Pancreas (tissue), 10 donors: Measurements from ENCODE around the gene MAP3K1. TPM values are rescaled to one million over a fixed set of nuclear protein-coding genes. Genes with fewer than 3 reads are reported as not detected.

ENCODE experiments used
- ATAC-seq, 4 donors: fragments of 200-7000 bp; cut with Tn5 transposase; one replicate each; pipeline versions ENCODE4 v1.8.0 to v1.9.1; 2020; ENCODE audit warnings: mild to moderate bottlenecking in 4 of 4, moderate library complexity in 4 of 4
- DNase-seq, 6 donors: peaks; one replicate each; pipeline ENCODE4 v3.0.0-alpha.2; 2020
- FAIRE-seq: peaks from 2 replicates; lab custom pipeline; 2012; peaks lifted over from hg19 to GRCh38; lab: Jason Lieb, UNC
- H3K27ac ChIP-seq, 4 donors: fragments of 200-600 bp; sonication (generic); 1 replicate in 3 of 4; 2 replicates in 1 of 4; pipeline versions ENCODE4 v1.5.0 to v1.8.0; 2020
- H3K27me3 ChIP-seq, 4 donors: fragments of 200-600 bp; one replicate each; pipeline ENCODE4 v1.8.0; 2021
- H3K36me3 ChIP-seq, 3 donors: fragments of 200-600 bp; sonication (generic) in 1 of 3; one replicate each; pipeline versions ENCODE4 v1.5.0 to v1.8.0; 2020 to 2021
- H3K4me1 ChIP-seq, 3 donors: fragments of 200-600 bp; one replicate each; pipeline ENCODE4 v1.8.0; 2021
- H3K4me3 ChIP-seq, 4 donors: fragments of 200-600 bp; sonication (generic) in 2 of 4; one replicate each; pipeline versions ENCODE4 v1.5.0 to v1.8.0; 2020 to 2021
- H3K9me3 ChIP-seq, 4 donors: fragments of 200-600 bp; one replicate each; pipeline ENCODE4 v1.8.0; 2021
- WGBS, 2 donors: extraction: QIAGEN DNeasy Blood & Tissue Kit; methylation state at CpG; one replicate each; pipeline ENCODE4 v1.1.7; 2013; 5-methylcytosine and 5-hydroxymethylcytosine counted together
- intact Hi-C, 3 donors: fragments of 100-400 bp; cut with DNase I; formaldehyde crosslinking; loops; one replicate each; pipeline versions ENCODE4 v1.11.1 to v1.14.2; 2022
- polyA plus RNA-seq, 2 donors: library from polyadenylated mRNA; stranded (reverse); fragments of 200-250 nt; gene quantifications; one replicate each; pipeline ENCODE4 v1.2.3, GENCODE V29; 2013
- total RNA-seq, 6 donors: library from RNA; stranded (reverse); fragmentation: NEBNext Ultra II Directional in 4 of 6; extraction: Animal tissue kit (Norgen Biotek cat#: 25700) in 4 of 6; gene quantifications; one replicate each; pipeline versions ENCODE4 v1.2.1 to v1.2.4, GENCODE V29; 2021 to 2023
- TF ChIP-seq, protein P1 (sequence below), 4 donors: fragments of 200-600 bp; sonication (generic) in 3 of 4; IDR thresholded peaks; one replicate each; pipeline versions ENCODE4 v1.5.0 to v1.8.0; 2021; ENCODE audit warnings: antibody characterized with exemption in 4 of 4
- donor health status: healthy with polysubstance abuse.
- donor health status: DM: no; HTN: no; CAD: no; lungs with moderate emphysema.
- donor health status: DM: no; HTN: no; CAD: no.
- donor health status: control.
- donor health status: control.
- donor health status: Bipolar disorder and iron deficiency.
- donor health status: DM: yes; HTN: yes; CAD: no.
- donor health status: DM: no; HTN: no; CAD: no.
- donor health status: DM: no; HTN: no; CAD: no.
- donor health status: DM: yes; HTN: yes; CAD: no.

The MAP3K1 gene
- total and polyA plus RNA-seq, 8 donors: 5.4 to 28.7 (median 12.1) TPM

DNA sequence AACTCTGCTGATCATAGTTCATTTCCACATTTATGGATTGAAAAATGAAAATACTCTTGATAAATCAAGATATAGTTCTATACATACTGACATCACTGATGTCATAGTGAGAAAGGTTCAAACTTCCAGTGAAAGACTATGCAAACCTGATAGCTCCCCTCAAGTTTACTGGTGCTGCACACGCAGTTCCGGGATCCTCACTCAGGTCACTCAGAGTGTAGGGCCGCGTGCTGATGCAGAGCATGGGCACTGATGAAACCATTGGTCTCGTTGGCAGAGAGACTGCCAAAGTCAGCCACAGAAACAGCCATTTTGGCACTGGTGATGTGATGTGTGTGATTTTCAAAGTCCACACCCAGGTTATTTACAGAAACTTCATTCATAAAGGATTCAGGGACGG, 107.6 kb downstream of the MAP3K1 start:
- TF ChIP-seq, protein P1, sequence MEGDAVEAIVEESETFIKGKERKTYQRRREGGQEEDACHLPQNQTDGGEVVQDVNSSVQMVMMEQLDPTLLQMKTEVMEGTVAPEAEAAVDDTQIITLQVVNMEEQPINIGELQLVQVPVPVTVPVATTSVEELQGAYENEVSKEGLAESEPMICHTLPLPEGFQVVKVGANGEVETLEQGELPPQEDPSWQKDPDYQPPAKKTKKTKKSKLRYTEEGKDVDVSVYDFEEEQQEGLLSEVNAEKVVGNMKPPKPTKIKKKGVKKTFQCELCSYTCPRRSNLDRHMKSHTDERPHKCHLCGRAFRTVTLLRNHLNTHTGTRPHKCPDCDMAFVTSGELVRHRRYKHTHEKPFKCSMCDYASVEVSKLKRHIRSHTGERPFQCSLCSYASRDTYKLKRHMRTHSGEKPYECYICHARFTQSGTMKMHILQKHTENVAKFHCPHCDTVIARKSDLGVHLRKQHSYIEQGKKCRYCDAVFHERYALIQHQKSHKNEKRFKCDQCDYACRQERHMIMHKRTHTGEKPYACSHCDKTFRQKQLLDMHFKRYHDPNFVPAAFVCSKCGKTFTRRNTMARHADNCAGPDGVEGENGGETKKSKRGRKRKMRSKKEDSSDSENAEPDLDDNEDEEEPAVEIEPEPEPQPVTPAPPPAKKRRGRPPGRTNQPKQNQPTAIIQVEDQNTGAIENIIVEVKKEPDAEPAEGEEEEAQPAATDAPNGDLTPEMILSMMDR (IDR thresholded peaks at IDR 0.05): no peak
- Histone ChIP-seq H3K4me1 (peaks cover 0 to 7% (median 0%) of the 10 kb centered on the region in 3 donors), H3K27ac (no peak overlapping the region), H3K27me3 (no peaks in the 10 kb centered on the region), H3K9me3 (no peaks in the 10 kb centered on the region), H3K36me3 (peaks cover under 1 to 32% (median 6%) of the 10 kb centered on the region in 3 donors), H3K4me3 (no peak overlapping the region)
- FAIRE-seq: no peak
- no peak for ATAC-seq
- intact Hi-C loops: no loop called here
- 96% methylated on average over 6 of the region's 6 CpGs for whole genome bisulfite sequencing, 2 donors
- DNase-seq: no peak

DNA sequence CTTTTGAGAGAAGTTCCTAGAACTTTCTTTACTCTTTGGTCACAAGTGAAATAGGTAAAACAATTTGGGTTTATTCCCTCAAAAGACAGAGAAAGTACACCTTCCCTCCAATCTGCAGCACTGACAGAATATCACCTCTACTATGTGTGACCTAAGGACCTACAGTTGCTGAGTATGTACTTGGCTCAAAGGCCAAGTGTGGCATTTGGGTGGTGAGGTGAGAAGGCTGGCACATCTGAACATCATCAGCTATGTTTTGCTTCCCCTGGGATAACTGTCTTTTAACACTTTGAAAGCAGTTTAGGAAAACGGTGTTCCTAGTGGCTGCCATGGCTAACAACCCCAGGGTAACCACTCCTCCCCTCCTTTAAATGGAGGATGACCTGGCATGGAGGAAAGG, 119.0 kb downstream of the MAP3K1 start:
- Histone ChIP-seq H3K27me3 (no peaks in the 10 kb centered on the region), H3K9me3 (no peaks in the 10 kb centered on the region), H3K4me3 (no peak overlapping the region), H3K27ac (no peak overlapping the region), H3K36me3 (peaks cover 4 to 61% (median 16%) of the 10 kb centered on the region in 3 donors), H3K4me1 (no peaks in the 10 kb centered on the region)
- TF ChIP-seq, protein P1 (IDR thresholded peaks at IDR 0.05): no peak
- no peak for DNase-seq
- intact Hi-C loops: no loop called here
- 69 to 85% methylated on average over 1 of the region's 1 CpG for WGBS, 2 donors
- no peak for ATAC-seq
- FAIRE-seq: no peak

DNA sequence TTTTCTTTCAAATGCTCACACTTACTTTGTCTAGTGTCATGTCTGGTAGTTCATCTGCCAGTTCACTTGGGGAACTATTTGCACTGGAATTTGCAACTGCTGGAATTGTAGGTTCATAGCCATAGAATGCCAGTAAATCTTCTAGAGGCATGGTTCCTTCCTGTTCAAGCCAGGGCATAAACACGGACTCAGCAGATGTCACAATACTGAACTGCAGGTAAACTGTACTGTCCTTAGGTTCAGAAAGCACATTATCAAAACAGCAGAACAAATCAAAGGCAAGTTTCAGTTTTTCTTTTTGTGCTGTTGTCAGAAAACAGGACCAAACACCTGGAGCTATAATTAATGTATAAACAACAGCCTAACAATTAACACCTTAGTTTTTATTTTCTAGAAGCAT, 123.5 kb downstream of the MAP3K1 start:
- Histone ChIP-seq H3K36me3 (peaks cover 0 to 66% (median 15%) of the 10 kb centered on the region in 3 donors), H3K27me3 (no peaks in the 10 kb centered on the region), H3K4me3 (no peak overlapping the region), H3K27ac (no peak overlapping the region), H3K4me1 (no peaks in the 10 kb centered on the region), H3K9me3 (no peaks in the 10 kb centered on the region)
- intact Hi-C loops: no loop called here
- TF ChIP-seq, protein P1 (IDR thresholded peaks at IDR 0.05): no peak
- ATAC-seq (no peak), FAIRE-seq (no peak), DNase-seq (no peak)
- whole genome bisulfite sequencing, 2 donors: 87% methylated on average over 1 of the region's 1 CpG

- DNase-seq (no peak), FAIRE-seq (no peak), ATAC-seq (no peak)
- Histone ChIP-seq H3K9me3 (no peaks in the 10 kb centered on the region), H3K36me3 (peaks cover 0 to 55% (median 7%) of the 10 kb centered on the region in 3 donors), H3K27ac (no peak overlapping the region), H3K4me3 (no peak overlapping the region), H3K4me1 (no peaks in the 10 kb centered on the region), H3K27me3 (no peaks in the 10 kb centered on the region)
- TF ChIP-seq, protein P1 (IDR thresholded peaks at IDR 0.05): no peak
- WGBS, 2 donors: 70 to 71% methylated on average over 1 of the region's 1 CpG
- intact Hi-C loops: no loop called here
Observed at GRCh38 chr5:56941981-56942380, 126.6 kb downstream of the MAP3K1 start.

Other genes with a start within 250 kb of the MAP3K1 start
- gene SETD9, start 94.0 kb downstream of the MAP3K1 start, total RNA-seq: 1 to 10 TPM; 4.6 to 9.7 (median 6.2) TPM
- gene SETD9, start 94.0 kb downstream of the MAP3K1 start, polyA plus RNA-seq: 1 to 10 TPM; 6.7 to 7.1 TPM
- 10 to 100 TPM in 2 of 6 donors, 1 to 10 TPM in 4; 7.3 to 16.3 (median 8.6) TPM for gene MIER3, start 136.6 kb downstream of the MAP3K1 start, total RNA-seq
- gene MIER3, start 136.6 kb downstream of the MAP3K1 start, polyA plus RNA-seq: 1 to 10 TPM; 3.8 to 6.7 TPM